HEK293 (cell line): ENCODE results near the gene GIT1.

Experiments used
- FEZF1 ChIP-seq: fragments of 450-650 bp; formaldehyde crosslinking; IDR thresholded peaks from 2 replicates; pipeline ENCODE4 v1.5.1; 2016; ENCODE audit warnings: missing biosample characterization, missing genetic modification characterization
- HOXD13 ChIP-seq: sonication (generic); formaldehyde crosslinking; IDR thresholded peaks from 2 replicates; pipeline ENCODE4 v1.8.0; 2022; ENCODE audit warnings: missing genetic modification reagents, borderline replicate concordance
- PRDM10 ChIP-seq: fragments of 450-650 bp; formaldehyde crosslinking; IDR thresholded peaks from 2 replicates; pipeline ENCODE4 v1.5.1; 2016; ENCODE audit warnings: missing biosample characterization, missing genetic modification characterization
- REST ChIP-seq: fragments of 450-650 bp; formaldehyde crosslinking; IDR thresholded peaks from 2 replicates; pipeline ENCODE4 v1.5.1; 2016; ENCODE audit warnings: missing biosample characterization, missing genetic modification characterization
- ZBTB11 ChIP-seq: fragments of 450-650 bp; formaldehyde crosslinking; conservative IDR thresholded peaks from 2 replicates; pipeline ENCODE4 v1.5.1; 2016; ENCODE audit warnings: low read depth, missing biosample characterization, missing genetic modification characterization
- ZBTB17 ChIP-seq: fragments of 450-650 bp; formaldehyde crosslinking; IDR thresholded peaks from 2 replicates; pipeline ENCODE4 v1.5.1; 2016; ENCODE audit warnings: missing biosample characterization, missing genetic modification characterization
- ZBTB49 ChIP-seq: fragments of 450-650 bp; formaldehyde crosslinking; IDR thresholded peaks from 2 replicates; pipeline ENCODE4 v1.5.1; 2016; ENCODE audit warnings: missing biosample characterization, missing genetic modification characterization, low read depth
- ZNF114 ChIP-seq: fragments of 450-650 bp; formaldehyde crosslinking; IDR thresholded peaks from 2 replicates; pipeline ENCODE4 v1.5.0; 2017; ENCODE audit warnings: missing biosample characterization, missing genetic modification characterization
- ZNF138 ChIP-seq: fragments of 450-650 bp; formaldehyde crosslinking; IDR thresholded peaks from 2 replicates; pipeline ENCODE4 v1.5.1; 2016; ENCODE audit warnings: missing biosample characterization, missing genetic modification characterization, borderline replicate concordance
- ZNF2 ChIP-seq: fragments of 450-650 bp; formaldehyde crosslinking; IDR thresholded peaks from 2 replicates; pipeline ENCODE4 v1.5.1; 2016; ENCODE audit warnings: missing biosample characterization, missing genetic modification characterization
- ZNF221 ChIP-seq: fragments of 450-650 bp; formaldehyde crosslinking; IDR thresholded peaks from 2 replicates; pipeline ENCODE4 v1.5.1; 2017; ENCODE audit warnings: missing biosample characterization, missing genetic modification characterization, borderline replicate concordance
- ZNF248 ChIP-seq: fragments of 450-650 bp; formaldehyde crosslinking; IDR thresholded peaks from 2 replicates; pipeline ENCODE4 v1.5.1; 2017; ENCODE audit warnings: missing biosample characterization, missing genetic modification characterization
- ZNF404 ChIP-seq: fragments of 450-650 bp; formaldehyde crosslinking; IDR thresholded peaks from 2 replicates; pipeline ENCODE4 v1.5.1; 2017; ENCODE audit warnings: missing biosample characterization, missing genetic modification characterization
- ZNF426 ChIP-seq: fragments of 450-650 bp; formaldehyde crosslinking; IDR thresholded peaks from 2 replicates; pipeline ENCODE4 v1.5.1; 2017; ENCODE audit warnings: missing biosample characterization, missing genetic modification characterization, mild to moderate bottlenecking, inconsistent platforms, moderate library complexity
- ZNF571 ChIP-seq: fragments of 450-650 bp; formaldehyde crosslinking; IDR thresholded peaks from 2 replicates; pipeline ENCODE4 v1.5.0; 2017; ENCODE audit warnings: missing biosample characterization, missing genetic modification characterization
- ZNF654 ChIP-seq: fragments of 450-650 bp; formaldehyde crosslinking; IDR thresholded peaks from 2 replicates; pipeline ENCODE4 v1.5.1; 2016; ENCODE audit warnings: low read depth, missing biosample characterization, missing genetic modification characterization
- ZNF670 ChIP-seq: fragments of 450-650 bp; formaldehyde crosslinking; IDR thresholded peaks from 2 replicates; pipeline ENCODE4 v1.5.1; 2016; ENCODE audit warnings: missing biosample characterization, missing genetic modification characterization, low read depth
- ZNF692 ChIP-seq: fragments of 450-650 bp; formaldehyde crosslinking; IDR thresholded peaks from 2 replicates; pipeline ENCODE4 v1.5.1; 2016; ENCODE audit warnings: missing biosample characterization, missing genetic modification characterization
- ZNF704 ChIP-seq: fragments of 450-650 bp; formaldehyde crosslinking; IDR thresholded peaks from 2 replicates; pipeline ENCODE4 v1.5.1; 2016; ENCODE audit warnings: missing biosample characterization, missing genetic modification characterization
- ZNF747 ChIP-seq: fragments of 450-650 bp; formaldehyde crosslinking; IDR thresholded peaks from 2 replicates; pipeline ENCODE4 v1.5.1; 2016; ENCODE audit warnings: missing biosample characterization, missing genetic modification characterization
- ZNF777 ChIP-seq: fragments of 450-650 bp; formaldehyde crosslinking; IDR thresholded peaks from 2 replicates; pipeline ENCODE4 v1.5.1; 2017; ENCODE audit warnings: missing biosample characterization, missing genetic modification characterization, borderline replicate concordance
- ZSCAN30 ChIP-seq: fragments of 450-650 bp; IDR thresholded peaks from 2 replicates; pipeline ENCODE4 v1.5.1; 2018; ENCODE audit warnings: missing biosample characterization, mild to moderate bottlenecking, missing genetic modification characterization, moderate library complexity
- ZXDB ChIP-seq: fragments of 450-650 bp; formaldehyde crosslinking; IDR thresholded peaks from 2 replicates; pipeline ENCODE4 v1.5.1; 2016; ENCODE audit warnings: missing biosample characterization, missing genetic modification characterization

Gene GIT1

GRCh38 chr17:29567554-29568330 is 21.7 kb downstream of the GIT1 start (continued):
- TF ChIP-seq PRDM10 (tag by site-specific recombination) (peak; percentile 66), ZNF704 (no peak), REST (tag by site-specific recombination) (no peak), HOXD13 (CRISPR knock-in tag) (no peak), ZNF571 (tag by site-specific recombination) (no peak), ZNF138 (no peak), ZNF777 (tag by site-specific recombination) (peak; percentile 70; the same call in 1 of the 2 replicates), ZNF2 (tag by site-specific recombination) (no peak), ZNF221 (tag by site-specific recombination) (no peak), ZNF114 (tag by site-specific recombination) (no peak), ZBTB11 (peak; percentile 50; the same call in 1 of the 2 replicates), ZNF692 (no peak), ZNF248 (tag by site-specific recombination) (no peak), ZNF654 (no peak), ZNF747 (tag by site-specific recombination) (no peak), ZBTB17 (tag by site-specific recombination) (peak; percentile 30), ZNF404 (tag by site-specific recombination) (no peak), FEZF1 (tag by site-specific recombination) (0 out of 2 replicates have a peak, but pooled peaks have one; percentile 7), ZXDB (tag by site-specific recombination) (peak; percentile 16; the same call in 1 of the 2 replicates), ZSCAN30 (no peak), ZNF426 (tag by site-specific recombination) (no peak), ZBTB49 (tag by site-specific recombination) (no peak), ZNF670 (tag by site-specific recombination) (no peak)
